ENCODE measurements around the gene CHST11. TPM values are rescaled to one million over a fixed set of nuclear protein-coding genes. Genes with fewer than 3 reads are reported as not detected.

Gene CHST11
- total RNA-seq, 1 donor from 2014 or later = 46.2 TPM

DNA sequence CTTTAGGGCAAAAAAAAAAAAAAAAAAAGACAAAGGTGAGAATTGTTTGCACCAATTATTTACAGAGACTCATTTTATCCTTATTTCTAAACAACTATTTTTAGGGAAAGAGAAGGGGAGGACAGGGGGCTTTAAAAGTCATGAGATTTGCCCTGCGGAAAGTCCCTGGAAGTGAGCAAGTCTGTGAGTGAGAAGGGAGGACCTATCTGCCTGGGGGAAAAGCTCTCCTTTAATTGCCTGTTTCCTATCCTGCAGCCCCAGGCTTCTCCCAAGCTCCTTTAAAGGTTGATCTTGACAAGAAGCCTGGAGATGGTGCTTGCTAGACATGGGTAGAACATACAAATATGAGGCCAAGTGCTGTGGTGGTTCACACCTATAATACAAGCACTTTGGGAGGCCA lies 8.3 kb upstream of the CHST11 start:
- intact Hi-C loops (cut with DNase I) = no loop called here

DNA sequence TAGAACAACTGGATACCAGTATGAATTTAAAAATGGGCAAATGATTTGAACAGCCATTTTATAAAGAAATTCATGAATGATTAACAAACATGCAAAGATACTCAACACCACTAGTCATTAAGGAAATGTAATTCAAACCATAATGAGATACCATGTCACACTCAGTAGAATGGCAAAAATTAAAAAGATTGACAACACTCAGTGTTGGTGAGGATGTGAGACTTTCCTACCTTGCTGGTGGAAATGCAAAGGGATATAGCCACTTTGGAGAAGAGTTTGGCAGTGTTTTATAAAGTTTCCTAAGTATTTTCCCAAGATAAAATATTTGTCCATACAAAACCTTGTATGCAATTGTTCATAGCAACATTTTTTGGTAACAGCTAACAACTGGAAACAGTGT lies 6.0 kb upstream of the CHST11 start:
- DNase-seq (no peak), ATAC-seq (no peak)
- no peak overlapping the region for H3K27ac ChIP-seq
- TF ChIP-seq, protein P1, sequence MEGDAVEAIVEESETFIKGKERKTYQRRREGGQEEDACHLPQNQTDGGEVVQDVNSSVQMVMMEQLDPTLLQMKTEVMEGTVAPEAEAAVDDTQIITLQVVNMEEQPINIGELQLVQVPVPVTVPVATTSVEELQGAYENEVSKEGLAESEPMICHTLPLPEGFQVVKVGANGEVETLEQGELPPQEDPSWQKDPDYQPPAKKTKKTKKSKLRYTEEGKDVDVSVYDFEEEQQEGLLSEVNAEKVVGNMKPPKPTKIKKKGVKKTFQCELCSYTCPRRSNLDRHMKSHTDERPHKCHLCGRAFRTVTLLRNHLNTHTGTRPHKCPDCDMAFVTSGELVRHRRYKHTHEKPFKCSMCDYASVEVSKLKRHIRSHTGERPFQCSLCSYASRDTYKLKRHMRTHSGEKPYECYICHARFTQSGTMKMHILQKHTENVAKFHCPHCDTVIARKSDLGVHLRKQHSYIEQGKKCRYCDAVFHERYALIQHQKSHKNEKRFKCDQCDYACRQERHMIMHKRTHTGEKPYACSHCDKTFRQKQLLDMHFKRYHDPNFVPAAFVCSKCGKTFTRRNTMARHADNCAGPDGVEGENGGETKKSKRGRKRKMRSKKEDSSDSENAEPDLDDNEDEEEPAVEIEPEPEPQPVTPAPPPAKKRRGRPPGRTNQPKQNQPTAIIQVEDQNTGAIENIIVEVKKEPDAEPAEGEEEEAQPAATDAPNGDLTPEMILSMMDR (IDR thresholded peaks at IDR 0.05) = no peak
- H3K9me3 ChIP-seq = no peaks in the 10 kb centered on the region
- intact Hi-C loops (cut with DNase I) = no loop called here
- no peaks in the 10 kb centered on the region for H3K4me1 ChIP-seq
- no peaks in the 10 kb centered on the region for H3K36me3 ChIP-seq
- H3K27me3 ChIP-seq (ENCODE audit: low read depth) = no peaks in the 10 kb centered on the region
- no peak overlapping the region for H3K4me3 ChIP-seq

More for the DNA sequence above, 8.3 kb upstream of the CHST11 start:
- TF ChIP-seq, protein P1 (IDR thresholded peaks at IDR 0.05) = no peak
- Histone ChIP-seq H3K9me3 (no peaks in the 10 kb centered on the region), H3K4me3 (no peak overlapping the region), H3K4me1 (no peaks in the 10 kb centered on the region), H3K27ac (no peak overlapping the region), H3K36me3 (no peaks in the 10 kb centered on the region), H3K27me3 (ENCODE audit: low read depth) (no peaks in the 10 kb centered on the region)
- no peak for ATAC-seq
- no peak for DNase-seq

DNA sequence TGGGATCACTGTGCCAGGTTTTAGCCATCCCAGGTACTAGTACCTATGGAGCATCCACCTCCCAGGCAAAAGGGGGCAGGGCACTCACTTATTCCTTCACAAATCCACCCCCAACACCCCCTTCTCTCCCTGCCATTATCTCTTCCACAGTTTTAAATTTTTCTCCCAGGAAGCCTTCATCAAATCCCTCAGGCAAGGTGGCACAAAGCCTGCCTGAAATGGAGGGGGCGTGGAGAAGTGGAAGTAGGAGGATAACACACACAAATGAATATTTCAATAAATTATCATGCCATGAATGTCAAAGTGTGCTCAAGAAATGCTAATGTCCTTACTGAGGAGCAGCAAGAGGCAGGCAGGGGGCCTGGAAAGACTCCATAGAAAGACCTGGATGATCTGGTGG lies 4.7 kb upstream of the CHST11 start:
- no peaks in the 10 kb centered on the region for H3K27me3 ChIP-seq (ENCODE audit: low read depth)
- DNase-seq (no peak), ATAC-seq (no peak)
- intact Hi-C loops (cut with DNase I) = no loop called here
- H3K4me3 ChIP-seq = no peak overlapping the region
- H3K9me3 ChIP-seq = no peaks in the 10 kb centered on the region
- no peaks in the 10 kb centered on the region for H3K36me3 ChIP-seq
- H3K27ac ChIP-seq = no peak overlapping the region
- TF ChIP-seq, protein P1 (IDR thresholded peaks at IDR 0.05) = no peak
- peaks cover 7% of the 10 kb centered on the region for H3K4me1 ChIP-seq

DNA sequence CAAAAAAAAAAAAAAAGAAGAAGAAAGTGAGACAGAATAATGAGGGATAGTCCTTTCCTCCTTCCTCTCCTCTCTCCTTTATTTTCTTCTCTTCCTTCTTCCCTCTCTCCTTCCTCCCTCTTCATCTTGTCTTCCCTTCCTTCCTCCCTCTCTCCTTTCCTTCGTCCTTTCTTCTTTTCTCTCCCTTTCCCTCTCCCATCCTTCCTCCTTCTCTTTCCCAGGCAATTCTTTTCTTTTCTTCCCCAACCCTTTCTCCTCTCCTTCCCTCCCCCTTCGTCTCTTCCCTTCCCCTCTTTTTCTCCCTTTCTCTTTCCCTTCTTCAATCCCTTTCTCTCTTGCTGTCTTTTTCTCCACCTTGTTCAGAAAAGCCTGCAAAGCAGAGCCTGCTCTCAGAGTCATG lies 3.6 kb upstream of the CHST11 start:
- no peaks in the 10 kb centered on the region for H3K36me3 ChIP-seq
- H3K4me3 ChIP-seq = no peak overlapping the region
- no peaks in the 10 kb centered on the region for H3K27me3 ChIP-seq (ENCODE audit: low read depth)
- TF ChIP-seq, protein P1 (IDR thresholded peaks at IDR 0.05) = no peak
- H3K4me1 ChIP-seq = peaks cover 7% of the 10 kb centered on the region
- intact Hi-C loops (cut with DNase I) = no loop called here
- no peaks in the 10 kb centered on the region for H3K9me3 ChIP-seq
- H3K27ac ChIP-seq = no peak overlapping the region
- no peak for ATAC-seq
- DNase-seq = no peak

DNA sequence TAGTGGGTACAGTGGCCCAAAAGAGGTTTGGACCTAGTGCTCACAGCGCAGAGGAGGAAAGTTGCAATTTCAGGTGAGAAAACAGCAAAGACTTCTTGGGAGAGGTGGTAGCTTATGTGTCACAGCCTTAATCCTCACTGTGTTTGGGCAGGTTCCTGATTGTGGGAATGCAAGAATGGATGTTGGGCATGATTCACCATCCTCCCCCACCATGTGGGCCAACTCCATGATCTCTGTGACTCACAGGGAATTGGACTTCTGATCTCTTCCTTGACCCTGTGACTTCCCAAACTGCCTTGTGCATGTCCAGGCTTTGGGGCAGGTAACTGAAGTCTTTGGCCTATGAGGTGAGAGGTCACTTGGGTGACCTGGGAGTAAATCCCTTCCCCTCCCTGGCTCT lies 1.8 kb upstream of the CHST11 start:
- H3K27me3 ChIP-seq (ENCODE audit: low read depth) = no peaks in the 10 kb centered on the region
- no peak overlapping the region for H3K4me3 ChIP-seq
- intact Hi-C loops (cut with DNase I) = no loop called here
- TF ChIP-seq, protein P1 (IDR thresholded peaks at IDR 0.05) = no peak
- no peak for ATAC-seq
- peaks cover 19% of the 10 kb centered on the region for H3K4me1 ChIP-seq
- H3K36me3 ChIP-seq = no peaks in the 10 kb centered on the region
- H3K9me3 ChIP-seq = no peaks in the 10 kb centered on the region
- H3K27ac ChIP-seq = no peak overlapping the region
- no peak for DNase-seq

All from lower lobe of right lung (tissue), 2 donors.